Activated CD8-positive, alpha-beta T cell treated with anti-CD3 and anti-CD28 coated beads, Interleukin-2, amount 10 ng/mL, durations not matched to agents 7 days and 5 days (primary cell): ENCODE results near the gene TMBIM6. TPM values are rescaled to one million over a fixed set of nuclear protein-coding genes. Genes with fewer than 3 reads are reported as not detected.
A peak's percentile ranks its signal among the peaks of the same experiment; 100 is the strongest.
"Not testable (repeated sequence)": the region's sequence is repeated elsewhere in the genome, so short reads cannot be mapped to it uniquely, and the experiment has no call there.

Experiments
- ATAC-seq: fragments of 150-1000 bp; cut with Tn5 transposase; one replicate; pipeline ENCODE4 v1.10.0; 2021; ENCODE audit warnings: moderate library complexity
- CTCF ChIA-PET: fragments of 350-600 bp; sonication (Branson Sonifier 250); formaldehyde crosslinking; loops from one replicate; lab custom pipeline; 2021; ENCODE audit warnings: antibody characterized with exemption; lab: Charles Lee
- POLR2A ChIA-PET: fragments of 350-600 bp; sonication (Branson Sonifier 250); formaldehyde crosslinking; loops from one replicate; lab custom pipeline; 2021; ENCODE audit warnings: antibody characterized with exemption; lab: Charles Lee
- DNase-seq: peaks from one replicate; pipeline ENCODE4 v3.0.0-alpha.2; 2020
- H3K27ac Mint-ChIP-seq: one replicate; pipeline ENCODE4 v1.8.0; 2021; ENCODE audit warnings: mild to moderate bottlenecking, mixed read lengths
- H3K27me3 Mint-ChIP-seq: one replicate; pipeline ENCODE4 v1.8.0; 2021; ENCODE audit warnings: low read depth, mixed read lengths
- H3K36me3 Mint-ChIP-seq: one replicate; pipeline ENCODE4 v1.8.0; 2021; ENCODE audit warnings: low read depth, mixed read lengths
- H3K4me1 Mint-ChIP-seq: one replicate; pipeline ENCODE4 v1.8.0; 2021; ENCODE audit warnings: low read depth, mixed read lengths
- H3K4me3 Mint-ChIP-seq: one replicate; pipeline ENCODE4 v1.8.0; 2021; ENCODE audit warnings: mild to moderate bottlenecking, mixed read lengths
- H3K9me3 Mint-ChIP-seq: one replicate; pipeline ENCODE4 v1.8.0; 2022; ENCODE audit warnings: mixed read lengths; ENCODE audit not compliant: insufficient read depth
- total RNA-seq, 2 experiments: library from RNA; stranded (reverse); gene quantifications; one replicate each; pipeline ENCODE4 v1.2.3, GENCODE V29; 2021

TMBIM6 gene
- total RNA-seq, 2 experiments from 2014 or later, result 420 TPM

DNA sequence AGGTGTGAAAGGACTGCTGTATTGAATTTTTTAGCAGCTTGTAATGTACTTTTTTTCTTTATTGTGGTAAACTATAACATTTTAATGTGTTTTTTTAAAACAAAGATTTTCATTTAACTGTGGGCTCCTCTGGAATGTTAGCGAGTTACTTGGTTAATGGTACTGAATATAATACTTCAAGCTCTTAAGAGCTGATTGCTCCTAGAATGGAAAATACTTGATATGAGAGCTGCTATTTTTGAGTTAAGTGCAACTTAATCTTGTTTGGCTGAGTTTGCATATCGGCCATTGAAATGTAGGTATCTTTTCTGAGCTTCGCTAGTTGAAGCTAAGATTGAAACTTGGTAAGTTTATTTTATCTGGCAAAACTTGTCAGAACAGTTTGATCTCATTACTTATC is 7.4 kb downstream of the TMBIM6 start:
- DNase-seq, result no peak
- H3K9me3 Mint-ChIP-seq, result no peaks in the 10 kb centered on the region
- ChIA-PET CTCF (interaction anchor here (0.7 to 3.5 kb wide), 12 partner anchors 8 to 123 kb away, joined by 3 to 69 read pairs (median 5); partner anchors contain the start of genes FMNL3 and TMBIM6), POLR2A (interaction anchor here (0.7 to 1.6 kb wide), 3 partner anchors 9 to 14 kb away, joined by 3 to 5 read pairs (median 3); no protein-coding TSS in a partner anchor)
- peak overlapping the region; percentile 72 for H3K27ac Mint-ChIP-seq
- H3K4me3 Mint-ChIP-seq, result peak overlapping the region; percentile 9
- peaks cover 84% of the 10 kb centered on the region for H3K4me1 Mint-ChIP-seq
- ATAC-seq, result no peak
- H3K27me3 Mint-ChIP-seq, result no peaks in the 10 kb centered on the region
- peaks cover 65% of the 10 kb centered on the region for H3K36me3 Mint-ChIP-seq

DNA sequence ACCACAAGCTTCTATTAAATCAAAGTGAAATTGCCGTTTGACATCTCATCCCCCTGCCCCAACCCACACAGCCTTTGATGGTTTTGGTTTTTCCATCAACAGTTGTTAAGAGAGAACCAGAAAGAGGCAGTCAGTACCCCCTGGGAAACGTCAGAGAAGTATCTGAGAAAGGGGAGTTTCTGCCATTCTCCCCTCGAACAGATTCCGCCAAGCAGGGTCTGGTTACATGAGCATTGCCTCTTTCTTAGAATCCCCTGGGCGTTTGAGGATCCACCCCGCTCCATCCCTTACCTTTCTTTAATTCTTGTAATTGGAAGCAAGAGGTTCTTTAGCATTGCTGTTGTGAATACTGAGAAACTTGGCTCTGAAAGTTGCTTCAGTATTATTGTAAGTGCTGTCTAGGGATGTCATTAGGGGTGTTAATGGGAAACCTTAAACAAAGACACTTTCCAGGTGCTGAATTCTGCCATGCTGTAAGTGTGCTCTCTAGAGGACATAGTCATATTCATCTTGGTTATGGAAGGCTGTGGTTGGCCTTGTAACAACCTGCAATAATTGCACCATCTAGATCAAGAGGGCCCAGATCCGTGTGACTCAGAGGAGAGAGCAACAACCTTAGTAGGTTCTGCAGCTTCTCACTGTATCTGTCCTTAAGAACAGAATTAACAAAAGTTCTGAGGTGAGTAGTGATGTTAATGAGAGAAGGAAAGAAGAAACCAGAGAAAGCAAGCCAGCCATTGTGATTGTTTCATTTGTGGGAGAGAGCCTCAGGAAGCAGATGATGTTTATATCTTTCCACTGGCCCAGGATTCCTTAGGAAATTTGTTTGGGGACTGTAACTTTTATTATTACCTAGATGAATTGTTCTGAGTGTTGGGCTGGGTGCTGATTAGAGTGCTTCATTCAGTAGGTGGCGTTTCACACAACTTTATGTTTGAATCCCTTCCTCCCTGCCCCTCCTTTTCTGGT is 9.0 kb downstream of the TMBIM6 start:
- H3K9me3 Mint-ChIP-seq, result no peaks in the 10 kb centered on the region
- H3K4me3 Mint-ChIP-seq, result peak overlapping the region; percentile 9
- H3K27ac Mint-ChIP-seq, result peak overlapping the region; percentile 72

DNA sequence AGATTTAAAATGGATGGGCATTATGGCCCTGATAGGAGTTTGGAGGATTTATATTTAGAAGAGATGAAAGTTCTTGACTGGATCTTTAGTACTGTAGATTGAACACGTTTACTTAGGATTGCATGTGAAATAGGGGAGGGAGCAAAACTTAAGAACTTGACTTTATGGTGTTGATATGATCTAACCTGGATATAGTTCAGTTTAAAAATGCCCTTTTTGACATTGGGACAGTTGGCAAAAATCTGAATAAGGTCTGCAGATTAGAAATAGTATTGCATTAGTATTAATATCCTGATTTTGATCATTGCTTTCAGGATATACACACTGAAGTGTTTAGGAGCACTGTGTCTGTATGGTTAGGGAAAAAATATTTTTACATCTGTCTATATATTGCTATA is 9.6 kb downstream of the TMBIM6 start:
- ATAC-seq, result no peak

More for the DNA sequence above, 9.0 kb downstream of the TMBIM6 start:
- ATAC-seq, result peak; percentile 85
- peak; percentile 59 for DNase-seq
- Mint-ChIP-seq H3K36me3 (peaks cover 66% of the 10 kb centered on the region), H3K4me1 (peaks cover 76% of the 10 kb centered on the region), H3K27me3 (no peaks in the 10 kb centered on the region)
- ChIA-PET CTCF (interaction anchor here (0.9 to 3.5 kb wide), 9 partner anchors 10 to 169 kb away, joined by 3 to 69 read pairs (median 4); partner anchors contain the start of gene TMBIM6), POLR2A (interaction anchor here (0.8 to 1.8 kb wide), 5 partner anchors 8 to 89 kb away, joined by 3 to 17 read pairs (median 3); partner anchors contain the start of gene TMBIM6)

DNA sequence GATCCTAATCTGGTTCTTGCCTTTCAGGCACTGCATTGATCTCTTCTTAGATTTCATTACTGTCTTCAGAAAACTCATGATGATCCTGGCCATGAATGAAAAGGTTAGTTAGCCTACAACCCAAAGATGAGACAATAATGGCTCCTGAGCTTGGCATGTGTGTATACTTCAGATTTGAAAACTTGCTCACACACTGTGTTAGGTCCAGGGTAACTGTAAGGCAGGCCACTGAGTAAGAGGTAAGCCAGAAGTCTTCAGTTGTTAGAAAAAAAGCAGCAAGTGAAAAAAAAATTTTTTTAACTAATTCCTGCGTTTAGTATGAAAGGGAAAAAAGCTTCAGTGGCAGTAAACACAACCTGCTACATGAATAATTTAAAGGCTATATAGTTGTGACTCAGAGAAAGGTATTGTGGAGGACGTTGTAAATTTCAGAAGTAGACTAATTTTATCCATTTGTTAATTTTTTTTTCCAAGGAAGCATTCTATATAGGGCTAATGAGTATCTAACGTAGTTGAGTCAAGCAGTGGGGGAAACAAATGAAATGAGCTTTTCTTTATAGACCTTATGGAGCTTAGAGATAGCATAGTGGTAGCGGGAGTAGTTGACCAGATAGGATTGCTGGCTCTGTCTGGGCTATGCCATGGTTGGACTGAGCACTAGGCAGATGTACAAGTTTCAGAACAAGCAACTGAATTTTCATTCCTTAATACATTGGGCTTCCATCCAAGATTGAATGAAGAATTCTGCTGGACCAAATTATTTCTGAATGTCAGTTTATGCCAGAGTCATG is 20.5 kb downstream of the TMBIM6 start:
- ATAC-seq, result peak; percentile 19

More for the DNA sequence above, 9.6 kb downstream of the TMBIM6 start:
- CTCF ChIA-PET, result interaction anchor here (1.8 to 5.0 kb wide), 4 partner anchors 10 to 12 kb away, joined by 24 to 69 read pairs (median 38); partner anchors contain the start of gene TMBIM6
- no peaks in the 10 kb centered on the region for H3K27me3 Mint-ChIP-seq
- no peaks in the 10 kb centered on the region for H3K9me3 Mint-ChIP-seq
- DNase-seq, result no peak
- peak overlapping the region; percentile 72 for H3K27ac Mint-ChIP-seq
- H3K4me3 Mint-ChIP-seq, result peak overlapping the region; percentile 9
- POLR2A ChIA-PET, result interaction anchor here (1.2 to 1.8 kb wide), 2 partner anchors 9 to 10 kb away, joined by 4 to 17 read pairs; partner anchors contain the start of gene TMBIM6
- peaks cover 81% of the 10 kb centered on the region for H3K4me1 Mint-ChIP-seq
- H3K36me3 Mint-ChIP-seq, result peaks cover 69% of the 10 kb centered on the region

DNA sequence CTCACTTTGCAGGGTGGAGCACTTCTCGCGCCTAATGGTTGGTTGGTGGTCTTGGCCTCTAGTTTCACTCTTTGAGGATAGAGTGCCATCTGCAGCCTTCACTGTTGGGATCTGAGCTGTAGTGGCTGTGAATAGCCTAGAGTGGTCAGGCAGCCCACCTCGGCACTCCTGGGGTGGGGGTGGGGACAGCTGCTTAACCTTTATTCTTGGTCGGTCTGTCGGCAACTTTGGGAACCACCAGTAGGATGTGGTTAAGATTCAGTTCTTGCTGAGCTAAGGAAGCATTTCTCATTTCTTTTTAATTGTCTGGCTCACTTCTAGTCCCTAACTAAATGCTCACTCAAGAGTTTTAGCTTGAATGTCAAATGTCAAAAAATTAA is 21.1 kb downstream of the TMBIM6 start:
- ChIA-PET CTCF (interaction anchor here (0.7 to 11.3 kb wide), 39 partner anchors 9 to 634 kb away, joined by 3 to 117 read pairs (median 5); partner anchors contain the start of genes BCDIN3D, FAM186A, FMNL3 and TMBIM6), POLR2A (interaction anchor here (0.9 to 6.1 kb wide), 7 partner anchors 10 to 139 kb away, joined by 3 to 57 read pairs (median 5); partner anchors contain the start of genes BCDIN3D, PRPF40B and TMBIM6)
- Mint-ChIP-seq H3K27ac (peak overlapping the region; percentile 94), H3K4me1 (peaks cover 60% of the 10 kb centered on the region), H3K27me3 (no peaks in the 10 kb centered on the region), H3K9me3 (no peaks in the 10 kb centered on the region), H3K4me3 (peak overlapping the region; percentile 22), H3K36me3 (peaks cover 65% of the 10 kb centered on the region)
- DNase-seq (peak; percentile 58), ATAC-seq (peak; percentile 47)

More for the DNA sequence above, 20.5 kb downstream of the TMBIM6 start:
- peak overlapping the region; percentile 22 for H3K4me3 Mint-ChIP-seq
- ChIA-PET CTCF (interaction anchor here (0.7 to 11.3 kb wide), 37 partner anchors 9 to 634 kb away, joined by 3 to 117 read pairs (median 5); partner anchors contain the start of genes BCDIN3D, FAM186A, FMNL3 and TMBIM6), POLR2A (interaction anchor here (0.9 to 6.1 kb wide), 8 partner anchors 9 to 139 kb away, joined by 3 to 57 read pairs (median 4); partner anchors contain the start of genes BCDIN3D, PRPF40B and TMBIM6)
- peak overlapping the region; percentile 94 for H3K27ac Mint-ChIP-seq
- DNase-seq, result no peak
- H3K4me1 Mint-ChIP-seq, result peaks cover 60% of the 10 kb centered on the region
- peaks cover 71% of the 10 kb centered on the region for H3K36me3 Mint-ChIP-seq
- H3K9me3 Mint-ChIP-seq, result no peaks in the 10 kb centered on the region
- no peaks in the 10 kb centered on the region for H3K27me3 Mint-ChIP-seq

DNA sequence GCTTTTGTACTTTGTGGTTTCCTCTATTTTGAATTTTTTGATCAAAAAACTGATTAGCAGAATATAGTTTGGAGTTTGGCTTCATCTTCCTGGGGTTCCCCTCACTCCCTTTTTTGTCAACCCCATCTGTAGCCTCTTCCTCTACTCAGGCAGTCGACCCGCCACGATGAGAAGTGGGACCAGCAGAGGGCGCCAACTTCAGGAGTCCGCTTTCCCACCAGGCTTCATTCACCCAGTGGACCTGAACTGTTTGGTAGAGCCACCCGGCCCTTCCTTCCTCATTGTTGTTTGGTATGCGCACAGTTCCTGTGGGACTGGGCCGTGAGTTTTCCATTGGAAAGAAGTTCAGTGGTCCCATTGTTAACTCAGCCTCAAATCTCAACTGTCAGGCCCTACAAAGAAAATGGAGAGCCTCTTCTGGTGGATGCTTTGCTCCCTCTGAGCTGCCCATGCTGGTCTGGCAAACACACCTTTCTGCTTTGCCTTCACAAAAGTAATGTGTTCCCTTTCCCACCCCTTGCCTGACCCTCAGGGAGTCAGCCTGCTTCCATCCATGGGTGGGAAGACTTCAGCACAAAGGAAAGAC is 21.7 kb downstream of the TMBIM6 start:
- H3K36me3 Mint-ChIP-seq, result peaks cover 59% of the 10 kb centered on the region
- H3K4me1 Mint-ChIP-seq, result peaks cover 60% of the 10 kb centered on the region
- H3K9me3 Mint-ChIP-seq, result no peaks in the 10 kb centered on the region
- peak; percentile 85 for DNase-seq
- CTCF ChIA-PET, result interaction anchor here (0.7 to 11.3 kb wide), 36 partner anchors 10 to 633 kb away, joined by 3 to 117 read pairs (median 6); partner anchors contain the start of genes BCDIN3D, FAM186A, FMNL3 and TMBIM6
- ATAC-seq, result peak; percentile 74
- H3K27me3 Mint-ChIP-seq, result no peaks in the 10 kb centered on the region
- H3K4me3 Mint-ChIP-seq, result peak overlapping the region; percentile 42
- POLR2A ChIA-PET, result interaction anchor here (1.0 to 6.1 kb wide), 6 partner anchors 10 to 22 kb away, joined by 3 to 57 read pairs (median 5); partner anchors contain the start of gene TMBIM6
- H3K27ac Mint-ChIP-seq, result peak overlapping the region; percentile 94

DNA sequence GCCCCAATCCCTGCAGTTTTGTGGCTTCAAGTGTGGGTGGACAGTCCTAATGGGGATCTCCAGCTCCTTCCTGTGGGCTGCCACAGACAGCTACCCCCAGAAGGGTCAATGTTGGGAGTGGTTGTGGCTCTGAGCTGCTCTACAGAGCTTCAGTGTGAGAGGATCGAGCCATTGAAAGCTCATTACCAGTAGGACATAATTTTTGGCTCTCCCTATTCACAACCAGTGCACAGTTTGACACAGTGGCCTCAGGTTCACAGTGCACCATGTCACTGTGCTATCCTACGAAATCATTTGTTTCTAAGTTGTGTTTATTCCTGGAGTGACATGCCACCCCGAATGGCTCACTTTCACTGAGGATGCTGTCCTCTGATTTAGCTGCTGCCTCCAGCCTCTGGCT is 22.8 kb downstream of the TMBIM6 start:
- ATAC-seq (no peak), DNase-seq (no peak)
- Mint-ChIP-seq H3K27me3 (no peaks in the 10 kb centered on the region), H3K27ac (peak overlapping the region; percentile 94), H3K36me3 (peaks cover 48% of the 10 kb centered on the region), H3K4me1 (peaks cover 55% of the 10 kb centered on the region), H3K9me3 (no peaks in the 10 kb centered on the region), H3K4me3 (peak overlapping the region; percentile 46)
- CTCF ChIA-PET, result interaction anchor here (1.0 to 11.3 kb wide), 11 partner anchors 11 to 238 kb away, joined by 4 to 117 read pairs (median 19); partner anchors contain the start of genes FMNL3 and TMBIM6
- POLR2A ChIA-PET, result interaction anchor here (1.1 to 6.1 kb wide), 2 partner anchors 19 to 23 kb away, joined by 3 to 57 read pairs; partner anchors contain the start of gene TMBIM6

DNA sequence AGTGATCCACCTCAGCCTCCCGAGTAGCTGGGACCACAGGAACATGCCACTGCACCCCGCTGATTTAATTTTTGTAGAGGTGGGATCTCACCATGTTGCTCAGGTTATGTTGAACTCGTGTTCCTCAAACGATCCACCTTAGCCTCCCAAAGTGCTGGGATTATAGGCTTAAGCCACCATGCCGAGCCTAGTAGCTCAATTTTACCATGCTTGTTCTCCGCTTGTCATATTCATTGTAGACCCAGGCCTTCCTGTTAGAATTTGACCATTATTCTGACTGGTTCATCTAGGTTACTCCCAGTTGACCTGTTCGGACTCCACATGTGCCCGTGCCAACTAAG is 24.7 kb downstream of the TMBIM6 start:
- Mint-ChIP-seq H3K27ac (no peak overlapping the region), H3K27me3 (no peaks in the 10 kb centered on the region), H3K4me3 (no peak overlapping the region), H3K4me1 (peaks cover 46% of the 10 kb centered on the region), H3K9me3 (no peaks in the 10 kb centered on the region), H3K36me3 (peaks cover 43% of the 10 kb centered on the region)
- CTCF ChIA-PET, result interaction anchor here (0.8 to 11.3 kb wide), 5 partner anchors 12 to 141 kb away, joined by 3 to 117 read pairs (median 9); partner anchors contain the start of gene TMBIM6
- POLR2A ChIA-PET, result interaction anchor here (0.8 to 1.2 kb wide), 2 partner anchors 25 to 75 kb away, joined by 3 to 5 read pairs; partner anchors contain the start of gene TMBIM6
- DNase-seq, result no peak
- no peak for ATAC-seq

DNA sequence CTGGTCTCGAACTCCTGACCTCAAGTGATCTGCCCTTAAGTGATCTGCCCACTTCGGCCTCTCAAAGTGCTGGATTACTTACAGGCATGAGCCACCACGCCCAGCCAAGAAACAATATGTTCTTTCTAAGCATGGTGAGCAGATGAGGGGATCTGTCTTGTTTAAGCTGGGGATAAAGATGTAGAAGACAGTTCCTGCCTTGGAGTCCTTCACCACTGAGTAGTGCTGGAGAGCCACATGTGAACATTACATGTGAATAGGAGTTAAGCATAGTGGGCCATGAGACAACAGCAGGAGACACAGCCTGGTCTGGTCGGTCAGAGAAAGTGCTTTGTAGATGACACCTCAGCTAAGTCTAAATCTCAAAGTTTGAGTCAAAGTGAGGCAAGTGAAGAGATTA is 26.0 kb downstream of the TMBIM6 start:
- Mint-ChIP-seq H3K27ac (no peak overlapping the region), H3K9me3 (no peaks in the 10 kb centered on the region), H3K4me1 (peaks cover 34% of the 10 kb centered on the region), H3K27me3 (no peaks in the 10 kb centered on the region), H3K36me3 (peaks cover 30% of the 10 kb centered on the region), H3K4me3 (no peak overlapping the region)
- DNase-seq, result no peak
- CTCF ChIA-PET, result interaction anchor here (1.0 to 11.3 kb wide), 7 partner anchors 10 to 200 kb away, joined by 3 to 117 read pairs (median 5); partner anchors contain the start of gene TMBIM6
- POLR2A ChIA-PET, result interaction anchor here (0.9 to 3.2 kb wide), 3 partner anchors 26 to 133 kb away, joined by 3 to 16 read pairs (median 3); partner anchors contain the start of genes NCKAP5L and TMBIM6
- no peak for ATAC-seq

DNA sequence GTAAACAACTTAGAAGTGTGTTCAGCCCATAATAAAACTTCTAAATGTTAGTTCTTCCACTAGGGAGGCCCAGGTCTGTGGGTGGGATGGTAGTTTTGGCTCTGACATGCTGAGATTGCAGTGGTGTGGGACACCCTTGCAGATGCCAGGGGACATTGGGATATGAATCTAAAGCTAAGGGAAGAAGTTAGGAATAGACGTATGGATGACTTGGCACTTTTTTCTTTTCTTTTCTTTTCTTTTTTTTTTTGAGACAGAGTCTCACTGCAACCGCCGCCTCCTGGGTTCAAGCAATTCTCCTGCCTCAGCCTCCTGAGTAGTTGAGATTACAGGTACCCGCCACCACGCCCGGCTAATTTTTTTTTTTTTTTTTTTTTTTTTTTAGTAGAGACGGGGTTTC is 31.7 kb downstream of the TMBIM6 start:
- POLR2A ChIA-PET, H3K27ac Mint-ChIP-seq, H3K4me3 Mint-ChIP-seq: not testable (repeated sequence)

More for the DNA sequence above, 31.7 kb downstream of the TMBIM6 start:
- CTCF ChIA-PET, result interaction anchor here (0.8 to 2.8 kb wide), 4 partner anchors 10 to 94 kb away, joined by 3 to 18 read pairs (median 4); no protein-coding TSS in a partner anchor
- peaks cover 17% of the 10 kb centered on the region for H3K4me1 Mint-ChIP-seq
- H3K36me3 Mint-ChIP-seq, H3K9me3 Mint-ChIP-seq, DNase-seq, H3K27me3 Mint-ChIP-seq, ATAC-seq: not testable (repeated sequence)
